Subcutaneous adipose tissue (tissue), 4 donors: Measurements from ENCODE around the gene TWSG1. TPM values are rescaled to one million over a fixed set of nuclear protein-coding genes. Genes with fewer than 3 reads are reported as not detected.

Experiments
- total RNA-seq, 4 donors: library from RNA; depleted of rRNA; stranded (reverse); fragments of >200 nt; gene quantifications; one replicate each; pipeline ENCODE4 v1.1.0, GENCODE V29; 2016
- TF ChIP-seq, protein P1 (sequence below): fragments of 450-650 bp; IDR thresholded peaks from one replicate; pipeline ENCODE4 v1.5.1; 2016; ENCODE audit warnings: low read depth, mild to moderate bottlenecking, control low read depth, antibody characterized with exemption, moderate library complexity

The TWSG1 gene
- total RNA-seq, 4 donors from 2014 or later = 13.6 to 45.2 (median 38.2) TPM

DNA sequence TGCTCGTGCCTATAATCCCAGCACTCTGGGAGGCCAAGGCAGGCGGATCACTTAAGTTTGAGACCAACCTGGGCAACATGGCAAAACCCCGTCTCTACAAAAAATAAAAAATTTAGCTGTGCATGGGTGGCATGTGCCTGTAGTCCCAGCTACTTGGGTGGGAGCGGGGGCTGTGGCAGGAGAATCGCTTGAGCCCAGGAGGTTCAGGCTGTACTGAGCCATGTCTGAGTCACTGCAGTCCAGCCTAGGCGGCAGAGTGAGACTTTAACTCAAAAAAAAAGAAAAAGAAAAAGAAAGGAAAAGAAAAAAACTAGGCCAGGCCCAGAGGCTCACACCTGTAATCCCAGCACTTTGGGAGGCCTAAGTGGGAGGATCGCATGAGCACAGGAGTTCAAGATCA lies 30.8 kb downstream of the TWSG1 start:
- TF ChIP-seq, protein P1, sequence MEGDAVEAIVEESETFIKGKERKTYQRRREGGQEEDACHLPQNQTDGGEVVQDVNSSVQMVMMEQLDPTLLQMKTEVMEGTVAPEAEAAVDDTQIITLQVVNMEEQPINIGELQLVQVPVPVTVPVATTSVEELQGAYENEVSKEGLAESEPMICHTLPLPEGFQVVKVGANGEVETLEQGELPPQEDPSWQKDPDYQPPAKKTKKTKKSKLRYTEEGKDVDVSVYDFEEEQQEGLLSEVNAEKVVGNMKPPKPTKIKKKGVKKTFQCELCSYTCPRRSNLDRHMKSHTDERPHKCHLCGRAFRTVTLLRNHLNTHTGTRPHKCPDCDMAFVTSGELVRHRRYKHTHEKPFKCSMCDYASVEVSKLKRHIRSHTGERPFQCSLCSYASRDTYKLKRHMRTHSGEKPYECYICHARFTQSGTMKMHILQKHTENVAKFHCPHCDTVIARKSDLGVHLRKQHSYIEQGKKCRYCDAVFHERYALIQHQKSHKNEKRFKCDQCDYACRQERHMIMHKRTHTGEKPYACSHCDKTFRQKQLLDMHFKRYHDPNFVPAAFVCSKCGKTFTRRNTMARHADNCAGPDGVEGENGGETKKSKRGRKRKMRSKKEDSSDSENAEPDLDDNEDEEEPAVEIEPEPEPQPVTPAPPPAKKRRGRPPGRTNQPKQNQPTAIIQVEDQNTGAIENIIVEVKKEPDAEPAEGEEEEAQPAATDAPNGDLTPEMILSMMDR = no peak

- TF ChIP-seq, protein P1 = no peak
Observed at GRCh38 chr18:9366126-9366714, 31.6 kb downstream of the TWSG1 start.

DNA sequence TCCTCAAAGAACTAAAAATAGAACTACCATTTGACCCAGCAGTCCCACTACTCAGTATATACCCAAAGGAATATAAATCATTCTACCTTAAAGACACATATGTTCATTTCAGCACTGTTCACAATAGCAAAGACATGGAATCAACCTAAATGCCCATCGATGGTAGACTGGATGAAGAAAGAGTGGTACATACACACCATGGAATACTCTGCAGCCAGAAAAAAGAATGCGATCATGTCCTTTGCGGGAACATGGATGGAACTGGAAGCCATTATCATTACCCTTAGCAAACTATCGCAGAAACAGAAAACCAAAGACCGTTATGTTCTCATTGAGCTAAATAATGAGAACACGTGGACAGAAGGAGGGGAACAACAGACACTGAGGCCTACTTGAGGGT lies 44.5 kb downstream of the TWSG1 start:
- TF ChIP-seq, protein P1 = no peak

DNA sequence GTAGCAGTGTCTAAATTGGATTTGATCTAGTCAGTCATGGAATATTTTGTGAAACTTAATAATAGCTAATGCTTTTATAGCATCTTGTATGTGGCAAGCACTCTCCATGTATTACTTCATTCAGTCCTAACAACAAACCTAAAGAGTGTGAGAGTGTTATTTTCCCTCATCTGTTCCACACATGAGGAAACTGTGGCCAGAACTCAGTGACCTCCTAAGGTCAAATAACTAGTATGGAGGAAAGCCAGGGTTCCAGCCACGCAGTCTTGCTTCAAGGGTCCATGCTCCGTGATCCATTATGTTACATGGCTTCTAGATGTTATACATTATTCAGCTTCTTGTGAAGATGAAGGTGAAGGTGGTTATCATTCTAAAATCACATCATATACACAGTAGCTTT lies 45.5 kb downstream of the TWSG1 start:
- TF ChIP-seq, protein P1 = no peak

GRCh38 chr18:9380621-9381395 lies 46.2 kb downstream of the TWSG1 start:
- TF ChIP-seq, protein P1 = no peak

- TF ChIP-seq, protein P1 = no peak
Observed at GRCh38 chr18:9386879-9387278, 52.3 kb downstream of the TWSG1 start.

- TF ChIP-seq, protein P1 = no peak
Observed at GRCh38 chr18:9387891-9388290, 53.3 kb downstream of the TWSG1 start.
